ENCODE results near the gene OSM.

Gene OSM

DNA sequence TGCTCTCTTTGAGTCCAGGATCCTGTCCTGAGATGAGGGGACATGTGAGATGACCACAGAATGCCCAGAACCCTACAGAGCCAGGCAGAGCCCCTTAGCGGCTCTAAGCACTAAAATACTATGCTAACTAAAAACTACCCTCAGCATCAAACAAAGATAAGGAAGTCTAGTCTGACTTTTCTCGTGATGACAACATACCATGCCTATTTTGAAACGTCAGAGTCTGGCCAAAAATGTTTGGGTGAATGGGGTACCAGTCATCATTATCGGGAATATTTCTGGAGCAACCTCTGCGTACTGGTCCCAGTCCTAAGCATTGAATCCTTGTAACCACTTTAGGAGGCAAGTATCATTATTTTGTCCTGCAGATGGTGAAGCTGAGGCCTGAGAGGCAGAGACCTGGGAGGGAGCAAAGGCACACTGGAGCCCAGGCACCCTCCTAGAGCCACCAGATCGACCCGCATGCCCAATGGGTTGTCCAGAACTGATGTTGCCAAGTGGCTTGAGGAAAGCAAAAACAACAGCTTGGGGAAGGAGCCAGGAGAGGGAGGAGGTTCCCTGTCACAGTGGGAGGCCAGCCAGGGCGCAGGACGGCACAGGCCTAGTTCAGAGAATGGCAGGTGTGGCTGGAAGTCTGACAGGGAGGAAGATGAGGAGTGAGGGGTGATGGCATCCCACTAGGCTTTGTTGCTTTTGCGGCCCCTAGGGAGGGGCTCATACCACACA is 7.2 kb upstream of the OSM start:
- H3K4me2 ChIP-seq (ENCODE audit: low read length), result no peak overlapping the region
- no peak overlapping the region for H2AK5ac ChIP-seq (ENCODE audit: low read length)
- no peak overlapping the region for H4K8ac ChIP-seq (ENCODE audit: low read depth, low read length)
- no peak overlapping the region for H3K9ac ChIP-seq (ENCODE audit: low read length)
- H3K79me1 ChIP-seq (ENCODE audit: low read length), result no peaks in the 10 kb centered on the region
- H3K4ac ChIP-seq (ENCODE audit: low read depth, low read length), result no peak overlapping the region
- no peaks in the 10 kb centered on the region for H3K36me3 ChIP-seq (ENCODE audit: control insufficient read depth, insufficient read depth, low read length)
- H3K4me3 ChIP-seq (ENCODE audit: low read length), result no peak overlapping the region
- no peaks in the 10 kb centered on the region for H3K27me3 ChIP-seq (ENCODE audit: insufficient read depth, low read length, poor library complexity)
- H3K27ac ChIP-seq (ENCODE audit: low read depth, low read length), result no peak overlapping the region
- no peak overlapping the region for H2BK5ac ChIP-seq (ENCODE audit: low read length)
- H4K5ac ChIP-seq (ENCODE audit: low read length), result no peak overlapping the region
- H3K4me1 ChIP-seq (ENCODE audit: control insufficient read depth, low read depth, low read length), result no peaks in the 10 kb centered on the region
- WGBS (ENCODE audit: extremely low coverage, insufficient coverage, low lambda C conversion rate), result no CpG with 5 or more reads among the region's 10 CpGs
- no peak overlapping the region for H3K23ac ChIP-seq (ENCODE audit: low read length)
- H2BK15ac ChIP-seq (replicated peaks; ENCODE audit: low read depth), result no peak overlapping the region
- no peak for DNase-seq
- no peak overlapping the region for H2BK120ac ChIP-seq (ENCODE audit: low read depth, low read length)
- no peak overlapping the region for H3K18ac ChIP-seq (ENCODE audit: low read length)
- H3K79me2 ChIP-seq (ENCODE audit: control insufficient read depth, insufficient read depth, low read length), result no peaks in the 10 kb centered on the region
- H3K56ac ChIP-seq (ENCODE audit: low read length), result no peak overlapping the region

DNA sequence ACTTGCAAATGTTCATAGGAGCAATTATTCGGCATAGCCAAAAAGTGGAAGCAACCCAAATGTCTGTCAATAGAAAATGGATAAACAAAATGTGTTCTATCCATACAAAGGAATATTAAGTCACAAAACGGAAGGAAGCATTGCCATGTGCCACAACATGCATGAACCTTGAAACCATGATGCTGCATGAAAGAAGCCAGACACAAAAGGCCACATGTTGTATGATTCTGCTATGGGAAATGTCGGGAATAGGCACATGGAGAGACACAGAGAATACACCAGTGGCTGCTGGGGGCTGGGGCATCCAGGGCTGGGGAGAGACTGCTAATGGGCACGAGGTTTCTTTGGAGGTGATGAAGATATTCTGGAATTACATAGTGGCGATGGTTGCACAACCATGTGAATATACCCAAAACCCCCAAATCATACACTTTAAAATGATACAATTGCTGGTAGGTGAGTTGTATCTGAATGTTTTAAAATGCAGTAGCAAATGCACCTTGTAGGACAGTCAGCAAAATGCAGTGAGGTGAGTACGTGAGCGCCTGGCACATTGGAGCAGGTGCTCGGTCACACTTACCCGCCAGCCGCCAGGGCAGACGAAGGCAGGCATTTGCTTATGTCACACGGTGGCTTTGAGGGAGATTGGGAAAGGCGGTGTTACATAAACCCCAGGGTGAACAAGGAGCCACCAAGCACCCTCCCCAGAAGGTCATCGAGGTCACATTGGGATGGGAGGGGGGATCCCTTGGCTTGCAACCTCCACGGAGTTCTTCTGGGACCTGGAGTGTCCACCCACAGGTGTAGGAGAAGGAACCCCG is 6.3 kb upstream of the OSM start:
- no peak for DNase-seq
- H3K18ac ChIP-seq (ENCODE audit: low read length), result no peak overlapping the region
- no CpG with 5 or more reads among the region's 16 CpGs for WGBS (ENCODE audit: extremely low coverage, insufficient coverage, low lambda C conversion rate)
- H3K27ac ChIP-seq (ENCODE audit: low read depth, low read length), result no peak overlapping the region
- no peaks in the 10 kb centered on the region for H3K79me2 ChIP-seq (ENCODE audit: control insufficient read depth, insufficient read depth, low read length)
- no peak overlapping the region for H3K56ac ChIP-seq (ENCODE audit: low read length)
- no peak overlapping the region for H2BK5ac ChIP-seq (ENCODE audit: low read length)
- H3K4me2 ChIP-seq (ENCODE audit: low read length), result no peak overlapping the region
- no peak overlapping the region for H3K23ac ChIP-seq (ENCODE audit: low read length)
- no peaks in the 10 kb centered on the region for H3K27me3 ChIP-seq (ENCODE audit: insufficient read depth, low read length, poor library complexity)
- no peak overlapping the region for H3K4ac ChIP-seq (ENCODE audit: low read depth, low read length)
- H3K4me1 ChIP-seq (ENCODE audit: control insufficient read depth, low read depth, low read length), result no peaks in the 10 kb centered on the region
- no peak overlapping the region for H2BK120ac ChIP-seq (ENCODE audit: low read depth, low read length)
- H3K36me3 ChIP-seq (ENCODE audit: control insufficient read depth, insufficient read depth, low read length), result no peaks in the 10 kb centered on the region
- no peak overlapping the region for H2BK15ac ChIP-seq (replicated peaks; ENCODE audit: low read depth)
- H2AK5ac ChIP-seq (ENCODE audit: low read length), result no peak overlapping the region
- no peak overlapping the region for H3K4me3 ChIP-seq (ENCODE audit: low read length)
- H4K8ac ChIP-seq (ENCODE audit: low read depth, low read length), result no peak overlapping the region
- no peaks in the 10 kb centered on the region for H3K79me1 ChIP-seq (ENCODE audit: low read length)
- H3K9ac ChIP-seq (ENCODE audit: low read length), result no peak overlapping the region
- H4K5ac ChIP-seq (ENCODE audit: low read length), result no peak overlapping the region

DNA sequence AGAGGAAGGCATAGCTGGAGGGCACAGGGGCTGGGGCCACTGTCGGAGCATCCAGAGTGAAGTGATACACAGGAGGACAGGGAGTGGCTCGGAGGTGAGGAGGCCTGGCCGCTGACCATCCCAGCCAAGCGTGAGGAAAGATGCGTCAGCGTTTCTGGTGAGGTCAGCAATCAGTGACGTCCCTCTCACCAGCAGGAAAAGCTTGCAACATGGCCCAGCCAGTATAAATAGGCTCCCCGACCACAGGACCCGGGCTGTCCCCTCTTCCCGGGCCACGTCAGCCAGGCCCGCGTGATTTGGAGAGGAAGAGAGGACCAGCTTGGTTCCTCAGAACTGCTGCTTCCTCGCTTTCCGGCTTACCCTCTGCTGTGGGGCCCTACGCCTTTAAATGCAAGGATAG is 4.2 kb upstream of the OSM start:
- no peak for DNase-seq
- Histone ChIP-seq H3K56ac (ENCODE audit: low read length) (no peak overlapping the region), H3K23ac (ENCODE audit: low read length) (no peak overlapping the region), H3K4ac (ENCODE audit: low read depth, low read length) (no peak overlapping the region), H2BK5ac (ENCODE audit: low read length) (no peak overlapping the region), H3K18ac (ENCODE audit: low read length) (no peak overlapping the region), H3K27me3 (ENCODE audit: insufficient read depth, low read length, poor library complexity) (no peaks in the 10 kb centered on the region), H3K4me2 (ENCODE audit: low read length) (no peak overlapping the region), H3K4me1 (ENCODE audit: control insufficient read depth, low read depth, low read length) (no peaks in the 10 kb centered on the region), H3K27ac (ENCODE audit: low read depth, low read length) (no peak overlapping the region), H3K79me1 (ENCODE audit: low read length) (no peaks in the 10 kb centered on the region), H4K5ac (ENCODE audit: low read length) (no peak overlapping the region), H3K9ac (ENCODE audit: low read length) (no peak overlapping the region), H3K4me3 (ENCODE audit: low read length) (no peak overlapping the region), H2AK5ac (ENCODE audit: low read length) (no peak overlapping the region), H3K36me3 (ENCODE audit: control insufficient read depth, insufficient read depth, low read length) (no peaks in the 10 kb centered on the region), H4K8ac (ENCODE audit: low read depth, low read length) (no peak overlapping the region), H3K79me2 (ENCODE audit: control insufficient read depth, insufficient read depth, low read length) (no peaks in the 10 kb centered on the region), H2BK15ac (replicated peaks; ENCODE audit: low read depth) (no peak overlapping the region), H2BK120ac (ENCODE audit: low read depth, low read length) (no peak overlapping the region)
- WGBS (ENCODE audit: extremely low coverage, insufficient coverage, low lambda C conversion rate), result no CpG with 5 or more reads among the region's 16 CpGs

DNA sequence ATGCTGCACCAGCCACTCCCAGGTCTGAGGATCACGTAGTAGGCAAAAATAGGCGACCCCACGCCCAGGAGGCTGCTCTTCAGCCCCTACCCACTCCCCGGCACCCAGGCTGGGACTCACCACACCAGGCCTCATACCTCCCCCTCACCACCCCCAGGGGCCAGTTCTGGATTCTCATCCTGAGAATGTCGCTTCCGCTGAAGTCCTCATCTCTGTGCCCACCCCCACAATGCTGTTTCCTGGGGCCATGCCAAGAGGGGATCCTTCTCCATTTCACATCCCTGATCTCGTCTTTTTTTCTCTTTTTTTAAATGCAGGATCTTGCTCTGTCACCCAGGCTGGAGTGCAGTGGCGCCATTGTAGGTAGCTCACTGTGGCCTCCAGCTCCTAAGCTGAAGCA is 1.7 kb upstream of the OSM start:
- Histone ChIP-seq H3K56ac (ENCODE audit: low read length) (no peak overlapping the region), H3K18ac (ENCODE audit: low read length) (no peak overlapping the region), H3K4me2 (ENCODE audit: low read length) (no peak overlapping the region), H4K8ac (ENCODE audit: low read depth, low read length) (no peak overlapping the region), H4K5ac (ENCODE audit: low read length) (no peak overlapping the region), H3K4ac (ENCODE audit: low read depth, low read length) (no peak overlapping the region), H3K9ac (ENCODE audit: low read length) (no peak overlapping the region), H2BK120ac (ENCODE audit: low read depth, low read length) (no peak overlapping the region), H3K27me3 (ENCODE audit: insufficient read depth, low read length, poor library complexity) (no peaks in the 10 kb centered on the region), H3K4me3 (ENCODE audit: low read length) (no peak overlapping the region), H3K79me1 (ENCODE audit: low read length) (no peaks in the 10 kb centered on the region), H2BK15ac (replicated peaks; ENCODE audit: low read depth) (no peak overlapping the region), H3K79me2 (ENCODE audit: control insufficient read depth, insufficient read depth, low read length) (no peaks in the 10 kb centered on the region), H2BK5ac (ENCODE audit: low read length) (no peak overlapping the region), H3K27ac (ENCODE audit: low read depth, low read length) (no peak overlapping the region), H3K4me1 (ENCODE audit: control insufficient read depth, low read depth, low read length) (no peaks in the 10 kb centered on the region), H3K23ac (ENCODE audit: low read length) (no peak overlapping the region), H3K36me3 (ENCODE audit: control insufficient read depth, insufficient read depth, low read length) (no peaks in the 10 kb centered on the region), H2AK5ac (ENCODE audit: low read length) (no peak overlapping the region)
- no CpG with 5 or more reads among the region's 8 CpGs for WGBS (ENCODE audit: extremely low coverage, insufficient coverage, low lambda C conversion rate)
- no peak for DNase-seq

DNA sequence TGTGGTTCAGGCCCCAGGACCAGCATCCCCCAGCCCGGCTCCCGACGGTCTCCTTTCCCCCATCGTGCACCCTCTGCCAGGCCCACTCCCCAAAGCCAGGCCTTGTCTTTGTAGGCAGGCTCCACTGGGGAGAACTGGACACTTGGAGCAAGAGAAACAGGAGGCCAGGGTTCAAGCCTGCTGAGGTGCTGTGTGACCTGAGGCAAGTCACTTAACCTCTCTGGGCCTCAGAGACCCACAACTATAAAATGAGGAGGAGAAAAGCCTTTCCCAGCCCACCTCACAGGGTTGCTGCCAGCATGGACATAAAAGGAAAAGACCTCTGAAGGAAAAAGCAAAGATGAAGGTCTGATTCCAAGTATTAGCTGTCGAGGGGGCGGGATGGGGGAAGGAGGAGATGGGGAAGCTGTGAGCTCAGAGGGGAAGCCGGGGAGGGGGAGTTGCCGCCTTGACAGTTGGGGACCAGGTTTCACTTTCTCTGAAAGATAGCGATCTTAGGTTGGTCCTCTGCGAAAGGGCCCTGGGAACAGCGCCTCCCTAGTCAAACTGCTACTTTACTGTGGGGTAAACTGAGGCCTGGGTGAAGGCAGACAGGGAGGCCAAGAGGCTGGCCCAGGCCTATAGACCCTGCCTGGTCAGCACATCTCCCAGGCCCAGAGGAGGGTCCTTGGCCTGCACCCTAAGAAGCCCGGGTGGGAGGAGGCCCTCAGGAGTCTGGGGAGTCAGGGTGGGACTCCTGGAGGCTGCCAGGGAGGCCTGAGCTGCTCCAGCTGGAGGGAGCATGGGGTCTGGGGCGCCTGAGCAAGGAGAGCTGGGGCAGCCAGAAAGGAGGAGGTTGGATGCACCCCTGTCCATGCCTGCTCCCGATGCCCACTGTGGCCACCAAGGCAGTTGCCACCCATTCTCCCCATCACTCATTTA is 991 bp upstream of the OSM start:
- WGBS (ENCODE audit: extremely low coverage, insufficient coverage, low lambda C conversion rate), result no CpG with 5 or more reads among the region's 14 CpGs
- Histone ChIP-seq H3K27ac (ENCODE audit: low read depth, low read length) (no peak overlapping the region), H4K8ac (ENCODE audit: low read depth, low read length) (no peak overlapping the region), H3K4ac (ENCODE audit: low read depth, low read length) (no peak overlapping the region), H2AK5ac (ENCODE audit: low read length) (no peak overlapping the region), H3K18ac (ENCODE audit: low read length) (no peak overlapping the region), H3K9ac (ENCODE audit: low read length) (no peak overlapping the region), H2BK5ac (ENCODE audit: low read length) (no peak overlapping the region), H3K4me2 (ENCODE audit: low read length) (no peak overlapping the region), H3K27me3 (ENCODE audit: insufficient read depth, low read length, poor library complexity) (no peaks in the 10 kb centered on the region), H3K36me3 (ENCODE audit: control insufficient read depth, insufficient read depth, low read length) (no peaks in the 10 kb centered on the region), H3K79me2 (ENCODE audit: control insufficient read depth, insufficient read depth, low read length) (no peaks in the 10 kb centered on the region), H3K56ac (ENCODE audit: low read length) (no peak overlapping the region), H4K5ac (ENCODE audit: low read length) (no peak overlapping the region), H3K79me1 (ENCODE audit: low read length) (no peaks in the 10 kb centered on the region), H2BK120ac (ENCODE audit: low read depth, low read length) (no peak overlapping the region), H3K23ac (ENCODE audit: low read length) (no peak overlapping the region), H2BK15ac (replicated peaks; ENCODE audit: low read depth) (no peak overlapping the region), H3K4me1 (ENCODE audit: control insufficient read depth, low read depth, low read length) (no peaks in the 10 kb centered on the region), H3K4me3 (ENCODE audit: low read length) (no peak overlapping the region)
- no peak for DNase-seq

Measured in mesendoderm (in vitro differentiated cells).